NCI-H226 (cell line): ENCODE results near the gene FAM20A.

ENCODE experiments used
- DNase-seq: peaks from one replicate; pipeline ENCODE4 v3.0.0-alpha.2; 2015

The FAM20A gene

DNA sequence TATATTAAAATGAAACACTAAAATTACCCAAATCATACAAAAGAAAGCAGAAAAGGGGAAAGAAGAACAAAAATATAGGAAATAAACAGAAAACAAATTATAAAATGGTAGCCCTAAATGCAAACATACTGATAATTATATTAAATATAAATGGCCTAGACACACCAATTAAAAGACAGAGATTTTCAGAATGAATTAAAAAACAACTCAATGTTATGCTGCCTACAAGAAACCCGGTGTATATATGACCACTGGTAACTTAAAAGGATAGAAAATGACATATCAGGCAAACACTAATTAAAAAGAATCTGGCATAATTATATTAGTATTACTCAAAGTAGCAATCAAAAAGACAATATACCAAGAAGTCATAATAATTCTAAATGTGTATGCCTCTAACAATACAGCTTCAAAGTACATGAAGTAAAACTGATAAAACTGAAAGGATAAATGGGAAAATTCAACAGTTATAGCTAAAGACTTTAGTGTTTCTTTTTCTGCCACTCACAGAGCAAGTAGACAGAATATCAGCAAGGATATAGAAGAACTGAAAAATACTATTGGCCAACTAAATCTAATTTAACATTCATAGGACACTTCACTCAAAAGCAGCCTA, 7.5 kb upstream of the FAM20A start:
- no peak for DNase-seq

DNA sequence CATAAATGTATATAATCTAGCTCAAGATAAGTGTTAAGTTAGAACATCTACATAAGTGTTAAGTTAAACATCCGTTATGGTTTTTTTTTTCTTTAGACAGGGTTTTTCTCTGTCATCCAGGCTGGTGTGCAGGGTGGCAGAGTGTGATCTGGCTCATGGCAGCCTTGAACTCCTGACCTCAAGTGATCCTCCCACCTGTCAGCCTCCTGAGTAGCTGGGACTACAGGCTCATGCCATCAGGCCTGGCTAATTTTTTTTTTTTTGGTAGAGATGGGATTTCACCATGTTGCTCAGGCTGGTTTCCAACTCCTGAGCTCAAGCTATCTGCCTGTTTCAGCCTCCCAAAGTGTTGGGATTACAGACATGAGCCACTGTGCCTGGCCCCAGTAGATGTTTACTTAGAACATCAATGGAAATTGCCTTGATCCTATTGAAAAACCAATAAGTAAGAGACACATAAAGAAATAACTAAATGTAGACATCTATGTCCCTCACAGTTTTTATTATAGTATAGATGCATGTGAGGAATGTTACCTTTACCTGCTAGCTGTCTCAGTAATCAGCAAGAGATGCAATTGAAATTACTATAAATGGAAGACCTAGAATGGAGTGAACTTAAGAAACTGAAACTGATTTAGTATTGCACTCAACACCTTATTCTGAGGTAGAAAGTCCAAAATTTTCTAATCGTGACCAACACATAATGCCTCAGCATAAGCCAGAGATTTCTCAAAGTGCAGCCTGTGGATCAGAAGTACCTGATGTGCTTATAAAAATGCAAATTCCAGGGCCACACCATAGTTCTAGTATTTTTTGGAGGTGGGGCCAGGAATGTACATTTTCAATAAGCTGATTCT, 5.5 kb upstream of the FAM20A start:
- no peak for DNase-seq

DNA sequence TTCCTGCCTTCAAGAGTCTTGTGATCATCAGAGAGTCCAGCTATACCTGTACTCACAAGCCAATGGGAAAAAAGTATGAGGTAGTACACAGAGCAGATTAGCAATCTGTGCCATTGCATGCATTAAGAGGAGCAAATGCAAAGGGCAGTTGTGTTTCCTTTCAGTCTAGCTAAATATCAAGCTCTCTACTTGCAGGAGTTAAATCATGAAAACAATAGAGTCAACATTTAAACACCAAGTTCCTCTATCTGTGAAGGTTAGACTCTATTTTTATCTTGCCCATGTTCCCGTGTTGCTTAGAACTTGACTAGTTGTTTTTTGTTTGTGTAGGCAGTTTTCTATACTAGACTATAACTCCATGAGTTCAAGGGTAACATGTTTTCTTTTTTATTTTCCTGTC, 4.7 kb upstream of the FAM20A start:
- DNase-seq, result no peak

DNA sequence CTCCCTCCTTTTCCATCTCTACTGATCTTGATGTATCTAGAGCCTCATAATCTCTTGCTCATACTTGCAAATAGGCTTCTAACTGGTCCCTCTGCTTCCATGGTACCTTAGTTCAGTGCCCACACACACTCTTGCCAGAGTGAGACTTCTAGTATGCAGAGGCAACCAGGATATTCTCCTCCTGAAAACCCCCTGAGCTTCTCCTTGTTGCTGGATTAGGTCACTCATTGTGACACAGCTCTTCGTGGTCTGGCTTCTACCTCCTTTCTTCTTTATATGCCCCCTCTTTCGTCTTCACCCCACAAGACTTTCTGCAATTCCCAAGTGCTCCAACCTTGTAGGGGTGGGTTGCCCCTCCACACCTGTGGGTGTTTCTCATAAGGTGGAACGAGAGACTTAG, 2.5 kb upstream of the FAM20A start:
- no peak for DNase-seq

DNA sequence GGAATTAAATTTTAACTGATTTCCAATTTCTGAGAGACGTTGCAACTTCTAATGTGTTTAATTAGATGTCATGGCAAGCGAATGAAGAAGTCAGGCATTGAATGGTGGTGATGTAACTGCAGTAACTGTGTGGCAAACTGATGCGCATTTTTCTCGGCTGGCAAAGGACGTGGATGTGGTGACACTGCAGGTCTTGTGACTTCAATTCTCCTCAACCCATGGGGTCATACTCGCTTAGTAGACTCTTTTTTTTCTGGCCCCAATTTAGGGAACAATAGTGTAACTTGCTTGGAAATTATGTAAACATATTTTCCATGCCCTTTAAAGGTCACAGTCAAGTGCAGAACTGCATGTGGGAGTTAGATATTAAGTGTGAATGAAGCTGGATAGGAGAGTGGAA, 1.9 kb upstream of the FAM20A start:
- no peak for DNase-seq

DNA sequence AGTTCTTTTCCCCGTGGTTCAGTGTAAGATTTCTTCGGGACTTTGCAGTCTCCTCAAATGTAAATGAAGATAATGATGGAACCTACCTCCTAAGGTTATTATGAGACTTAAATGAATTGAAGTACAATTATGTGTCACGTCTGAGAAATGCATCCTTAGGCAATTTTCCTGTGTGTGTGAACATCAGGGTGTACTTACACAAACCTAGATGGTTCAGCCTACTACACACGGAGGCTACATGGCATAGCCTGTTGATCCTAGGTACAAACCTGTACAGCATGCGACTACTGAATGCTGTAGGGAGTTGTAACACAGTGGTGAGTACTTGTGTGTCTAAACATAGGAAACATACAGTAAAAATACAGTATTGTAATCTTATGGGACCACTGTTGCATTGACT, 1.1 kb upstream of the FAM20A start:
- DNase-seq, result no peak

DNA sequence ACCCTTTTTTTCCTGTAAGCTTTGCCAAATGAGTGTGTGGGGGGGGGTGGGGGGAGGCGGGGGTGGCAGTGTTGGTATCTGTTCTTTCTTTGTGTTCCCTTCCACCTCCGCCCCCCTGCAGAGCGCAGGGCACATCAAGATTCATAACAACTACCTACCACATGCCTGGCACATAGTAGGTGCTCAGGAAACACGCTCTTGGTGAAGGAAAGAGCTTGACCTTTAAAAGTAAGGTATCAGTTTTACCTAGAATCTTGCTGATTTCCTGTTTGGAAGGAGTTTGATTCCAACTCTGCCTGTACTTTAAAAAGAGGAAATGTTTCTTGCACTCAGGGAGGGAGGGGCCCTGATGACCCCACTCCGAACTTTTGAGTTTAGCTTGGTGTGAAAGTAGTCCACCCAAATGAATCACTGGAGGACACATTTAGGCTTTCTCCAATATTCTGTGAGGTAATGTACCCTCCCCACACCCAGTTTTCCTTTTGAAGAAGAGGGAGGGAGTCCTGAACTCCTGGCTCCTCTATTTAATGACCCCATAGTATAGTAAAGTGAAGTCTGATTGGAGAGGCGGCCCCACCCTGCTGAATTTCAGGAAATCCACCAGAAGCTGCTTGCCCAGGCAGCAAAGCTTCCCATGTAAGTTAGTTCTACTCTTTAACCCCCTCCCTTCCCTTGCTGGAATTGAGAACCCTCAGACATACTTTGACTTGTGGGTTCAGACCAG, 560 bp upstream of the FAM20A start:
- no peak for DNase-seq

DNA sequence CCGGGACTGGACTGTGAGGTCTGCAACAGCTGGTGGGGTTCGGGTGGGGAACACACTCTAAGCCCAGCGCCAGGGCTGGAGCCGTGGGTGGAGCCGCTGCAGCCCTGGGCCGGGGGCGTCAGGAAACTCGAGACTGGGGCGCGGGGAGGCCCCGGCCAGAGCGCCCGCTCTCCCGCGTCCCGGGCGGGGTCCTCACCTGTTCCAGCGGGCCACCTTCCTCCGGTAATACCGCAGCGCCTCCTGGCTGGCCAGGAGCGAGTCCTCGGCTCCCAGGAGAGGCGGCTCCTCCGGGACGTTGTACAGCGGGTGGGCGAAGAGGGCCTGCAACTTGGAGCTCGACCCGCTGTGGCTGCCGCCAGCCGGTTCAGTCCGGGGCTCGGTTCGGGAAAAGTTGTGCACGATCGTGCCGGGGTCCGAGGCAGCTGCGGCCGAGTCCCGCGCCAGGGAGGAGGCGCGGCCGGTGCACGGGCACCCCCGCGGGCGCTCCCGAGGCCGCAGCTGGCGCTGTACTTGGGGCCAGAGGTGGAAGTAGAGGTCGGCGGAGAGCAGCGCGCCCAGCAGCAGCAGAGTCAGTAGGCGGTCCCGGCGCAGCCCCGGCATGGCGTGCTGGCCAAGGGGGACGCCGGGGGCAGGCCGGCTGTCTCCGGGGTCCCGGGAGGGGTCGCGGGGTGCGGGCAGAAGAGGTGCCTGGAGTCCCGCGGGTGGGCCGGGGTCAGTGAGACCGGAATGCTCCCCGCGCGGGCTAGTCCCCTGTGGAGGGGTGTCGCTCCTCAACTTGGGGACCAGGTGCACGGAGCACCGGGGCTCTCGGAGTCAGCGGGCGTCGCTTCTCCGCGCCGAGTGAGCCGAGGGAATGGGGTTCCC, 868 bp downstream of the FAM20A start:
- DNase-seq, result peak; percentile 6

DNA sequence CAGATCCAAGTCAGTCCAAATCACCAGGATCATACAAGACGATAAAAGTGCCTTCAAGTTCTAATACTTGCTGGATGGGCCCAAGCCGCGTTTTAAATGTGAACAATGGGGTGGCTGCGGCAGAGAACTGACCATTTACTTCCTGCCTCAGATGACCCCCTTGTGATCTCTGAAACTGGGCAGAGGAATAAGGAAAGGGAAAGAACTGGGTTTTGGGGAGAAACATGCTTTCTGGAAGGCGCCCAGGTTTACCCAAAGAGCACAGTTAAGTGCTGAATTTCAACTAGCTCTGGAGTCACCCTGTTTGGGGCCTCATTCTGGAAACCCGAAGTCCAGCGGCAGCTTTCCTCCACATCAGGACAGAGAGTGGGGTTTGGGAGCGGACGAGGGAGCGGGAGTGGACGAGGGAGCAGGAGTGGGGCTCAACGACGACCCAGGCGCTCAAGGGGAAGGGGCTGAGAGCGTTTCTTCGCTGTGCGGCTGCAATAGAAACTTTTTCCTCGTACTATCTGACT, 1.6 kb downstream of the FAM20A start:
- no peak for DNase-seq

DNA sequence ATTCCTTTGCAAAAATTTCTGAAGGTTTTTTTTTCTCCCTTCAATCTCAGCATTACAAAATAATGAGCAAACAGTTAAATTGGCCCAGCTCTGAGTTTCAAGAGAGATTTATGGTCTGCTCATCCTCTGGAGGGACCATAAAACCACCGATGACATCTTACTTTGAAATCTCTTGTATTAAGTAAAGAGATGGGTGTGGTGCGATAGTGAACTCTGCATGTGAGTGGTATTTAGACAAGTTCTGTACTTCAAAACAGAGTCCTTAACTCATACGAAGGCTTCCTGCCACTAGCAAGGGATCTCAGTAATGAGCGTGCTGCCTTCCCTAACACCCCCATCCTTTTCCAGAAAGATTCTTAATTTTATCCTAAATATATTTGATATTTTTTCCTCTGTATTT, 2.1 kb downstream of the FAM20A start:
- DNase-seq, result no peak

DNA sequence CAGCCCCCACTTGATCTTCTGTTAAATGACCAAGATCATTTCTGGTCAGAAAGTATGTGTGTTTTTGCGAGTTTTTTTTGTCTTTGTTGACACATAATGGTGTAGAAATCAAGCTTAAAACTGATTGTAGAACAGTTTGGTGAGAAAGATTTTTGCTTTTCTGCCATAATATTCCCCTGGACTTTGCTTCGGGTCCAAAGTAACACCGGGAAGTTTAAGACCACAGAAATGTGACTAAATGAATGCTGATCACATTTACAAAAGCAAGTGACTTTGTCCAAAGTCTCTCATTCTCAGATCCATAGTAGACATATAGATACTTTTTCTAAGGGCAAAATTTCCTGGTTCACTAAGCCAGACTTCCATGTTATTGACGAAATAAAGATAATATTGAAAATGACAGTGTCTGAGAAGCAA, 2.6 kb downstream of the FAM20A start:
- DNase-seq, result no peak

DNA sequence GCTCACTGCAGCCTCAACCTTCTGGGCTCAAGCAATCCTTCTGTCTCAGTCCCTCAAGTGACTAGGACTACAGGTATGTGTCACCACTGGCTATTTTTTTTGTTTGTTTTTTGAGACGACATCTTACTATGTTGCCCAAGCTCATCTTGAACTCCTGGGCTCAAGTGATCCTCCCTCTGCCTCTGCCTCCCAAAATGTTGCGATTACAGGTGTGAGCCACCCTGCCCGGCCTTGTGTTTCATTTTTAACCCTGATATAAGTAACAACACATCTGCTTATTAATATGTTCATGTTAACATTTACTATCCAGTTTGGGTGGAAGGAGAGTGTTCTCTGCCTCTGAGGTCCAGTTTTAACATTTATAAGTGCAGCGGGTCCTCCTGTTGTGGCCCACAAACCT, 3.1 kb downstream of the FAM20A start:
- no peak for DNase-seq

DNA sequence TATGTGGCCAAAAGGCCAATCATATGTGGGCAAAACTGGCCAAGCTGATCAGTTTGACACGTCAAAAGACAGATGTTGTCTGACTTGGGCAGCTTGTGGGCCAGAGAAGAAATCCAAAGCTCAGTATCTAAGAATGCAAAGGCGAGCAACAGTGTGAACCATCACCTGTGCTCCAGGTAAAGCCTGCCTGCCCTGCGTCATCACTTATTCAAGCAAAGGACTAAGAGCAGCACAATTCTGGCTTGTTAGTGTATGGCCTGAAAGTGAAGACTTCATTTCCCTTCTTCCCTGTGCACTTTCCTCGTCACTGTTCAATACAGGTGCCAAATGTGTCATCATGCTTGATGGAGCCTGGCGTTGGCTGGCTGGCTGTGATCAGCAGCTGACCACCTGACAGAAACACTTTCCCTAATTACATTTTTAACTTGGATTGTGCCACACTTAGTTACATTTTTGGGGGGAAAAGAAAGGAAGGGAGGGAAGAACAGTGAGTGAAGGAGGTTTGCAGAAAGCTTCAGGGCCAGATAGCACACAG, 4.7 kb downstream of the FAM20A start:
- no peak for DNase-seq

DNA sequence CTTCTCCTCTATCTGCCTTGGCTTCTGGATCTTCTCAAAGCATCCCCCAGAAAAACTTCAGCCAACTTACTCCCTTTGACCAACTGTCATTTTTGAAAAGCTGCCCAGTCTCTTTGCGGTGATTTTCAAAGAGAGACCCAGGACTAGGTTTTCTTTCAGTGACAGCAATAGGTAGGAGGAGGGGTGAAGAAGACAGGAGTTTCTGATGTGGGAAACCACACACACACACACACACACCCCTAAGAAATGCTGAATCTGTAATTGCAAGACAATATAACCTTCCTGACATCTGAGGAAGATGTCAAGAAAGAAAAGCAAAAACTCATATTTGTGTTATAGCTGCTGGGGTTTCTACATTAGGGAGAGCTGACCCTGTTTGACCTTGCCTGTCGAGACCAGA, 5.2 kb downstream of the FAM20A start:
- no peak for DNase-seq

DNA sequence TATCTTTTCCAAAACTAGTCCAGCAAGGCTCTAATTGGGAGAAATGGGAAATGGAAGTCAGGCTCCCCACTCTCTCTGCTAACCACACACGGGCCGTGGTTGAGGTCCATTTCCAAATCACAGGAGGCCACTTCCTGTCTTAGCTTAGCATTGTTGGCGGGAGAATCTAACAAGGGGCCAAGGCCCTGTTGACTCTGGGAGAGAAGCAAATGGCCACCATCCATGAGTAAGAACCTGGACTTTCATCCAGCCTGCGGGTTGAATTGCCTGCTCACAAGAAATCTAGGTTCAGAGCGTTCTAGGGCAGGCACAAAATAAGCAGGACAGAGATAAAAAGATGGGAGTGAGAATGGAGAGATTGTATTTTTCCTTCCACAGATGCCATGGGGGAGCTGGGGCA, 5.7 kb downstream of the FAM20A start:
- DNase-seq, result no peak

DNA sequence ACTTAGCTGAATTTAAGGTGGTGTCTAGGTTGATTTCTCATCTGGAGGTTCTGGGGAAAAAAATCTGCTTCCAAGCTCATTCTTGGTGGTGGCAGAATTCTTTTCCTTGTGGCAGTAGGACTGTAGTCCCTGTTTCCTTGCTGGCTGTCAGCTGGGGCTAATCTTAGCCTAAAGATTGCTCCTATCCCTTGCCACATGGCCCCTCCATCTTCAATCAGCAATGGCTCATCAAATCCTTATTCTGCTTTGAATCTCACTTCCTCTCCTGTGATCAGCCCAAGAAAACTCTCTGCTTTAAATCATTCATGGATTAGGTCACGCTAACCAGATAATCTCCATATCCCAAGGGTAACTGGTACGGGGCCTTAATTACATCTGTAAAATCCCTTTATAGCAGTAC, 6.6 kb downstream of the FAM20A start:
- DNase-seq, result no peak

DNA sequence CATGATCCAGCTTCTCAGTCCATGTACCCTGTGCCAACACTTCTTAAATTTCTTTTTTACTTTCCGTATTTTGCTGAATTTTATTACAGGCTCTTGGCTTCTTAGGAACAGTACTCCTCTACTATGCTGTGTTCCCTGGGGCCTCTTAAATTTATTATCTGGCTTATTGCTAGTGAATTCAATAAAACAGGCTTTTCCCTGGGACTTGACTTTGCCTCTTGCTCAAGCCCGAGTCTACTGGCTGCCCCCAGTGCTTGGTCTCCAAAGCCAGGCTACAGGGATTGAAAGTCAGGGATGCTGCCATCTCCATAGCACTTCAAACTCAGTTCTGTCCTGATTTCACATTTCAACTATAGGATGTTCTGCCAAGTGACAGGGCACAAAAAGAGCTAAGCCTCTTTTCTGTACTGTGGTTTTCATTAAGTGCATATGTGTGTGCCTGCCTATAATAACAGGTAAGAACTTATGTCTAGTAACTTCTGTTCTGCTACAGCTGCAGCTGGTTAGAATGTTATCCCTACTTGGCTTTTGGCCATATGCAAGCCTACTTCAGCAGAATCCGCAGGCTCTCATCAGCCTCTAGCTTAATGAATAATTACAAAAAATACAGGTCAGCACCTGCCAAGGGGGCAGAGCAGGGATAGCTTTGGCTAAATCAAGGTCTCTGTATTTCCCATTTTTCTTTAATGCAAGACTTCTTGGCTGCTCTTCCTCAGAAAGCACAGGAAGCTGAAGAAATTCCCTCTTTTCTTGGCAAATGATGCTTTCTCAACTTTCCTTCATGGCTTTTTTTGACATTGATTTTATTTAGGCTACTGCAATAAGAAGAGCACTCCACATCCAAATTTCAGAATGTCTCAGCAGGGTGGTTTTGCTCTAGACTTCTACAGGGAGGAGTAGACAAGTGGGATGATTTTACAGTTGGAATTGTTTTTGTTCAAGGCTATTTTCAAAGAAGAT, 8.2 kb downstream of the FAM20A start:
- no peak for DNase-seq

DNA sequence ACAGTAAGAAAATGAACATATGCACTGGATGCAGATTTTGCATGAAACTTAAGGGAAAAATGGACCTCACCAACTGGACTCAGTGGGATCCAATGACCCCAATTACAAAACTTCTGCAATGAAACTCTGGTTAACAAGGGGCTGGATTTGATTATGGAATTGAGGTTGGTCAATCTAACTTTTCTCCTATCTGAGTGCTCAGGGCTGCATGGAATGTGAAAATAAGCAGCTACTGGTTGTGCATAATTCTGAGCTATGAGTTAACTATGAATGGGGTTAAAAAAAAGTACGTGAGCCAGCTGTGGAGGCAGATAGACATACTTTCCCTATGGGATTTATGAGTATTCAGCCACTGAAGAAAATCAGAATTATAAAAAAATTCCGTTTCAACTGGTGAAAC, 9.2 kb downstream of the FAM20A start:
- no peak for DNase-seq

DNA sequence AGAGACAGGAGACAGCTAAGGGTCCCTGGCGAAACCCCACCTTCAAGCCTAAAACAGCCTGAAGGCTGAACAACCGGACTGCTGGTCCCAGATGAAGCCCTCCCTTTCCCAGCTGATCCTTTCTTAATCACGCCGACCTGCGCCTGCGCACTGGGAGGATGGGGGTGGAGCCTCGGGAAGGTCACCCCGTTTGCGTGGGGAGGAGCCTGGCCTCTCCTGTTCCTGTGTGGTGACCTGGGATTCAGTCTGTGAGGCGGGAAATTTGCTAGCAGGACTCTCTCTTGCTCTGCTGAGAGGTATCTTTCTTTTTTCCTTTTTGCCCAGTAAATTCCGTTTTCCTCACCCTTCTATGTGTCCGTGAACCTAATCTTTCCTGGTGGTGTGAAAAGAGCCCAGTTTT, 9.6 kb downstream of the FAM20A start:
- DNase-seq, result no peak

DNA sequence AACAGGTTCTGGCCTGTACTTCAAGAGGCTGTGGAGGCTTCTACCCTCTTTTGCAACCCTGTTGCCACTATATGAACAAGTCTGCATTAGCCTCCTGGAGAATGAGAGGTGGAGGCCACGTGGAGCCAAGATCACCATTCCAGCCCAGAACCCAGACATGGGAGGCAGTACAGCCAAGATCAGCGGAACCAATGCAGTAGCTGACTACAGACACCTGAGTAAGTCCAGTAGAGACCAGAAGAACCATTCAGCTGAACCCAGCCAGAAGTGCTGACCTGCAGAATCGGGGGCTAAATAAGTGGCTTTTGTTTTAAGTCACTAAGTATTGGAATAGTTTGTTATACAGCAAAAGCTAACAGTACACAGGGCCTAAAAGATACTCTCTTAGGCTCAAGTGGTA, 12.1 kb downstream of the FAM20A start:
- no peak for DNase-seq

DNA sequence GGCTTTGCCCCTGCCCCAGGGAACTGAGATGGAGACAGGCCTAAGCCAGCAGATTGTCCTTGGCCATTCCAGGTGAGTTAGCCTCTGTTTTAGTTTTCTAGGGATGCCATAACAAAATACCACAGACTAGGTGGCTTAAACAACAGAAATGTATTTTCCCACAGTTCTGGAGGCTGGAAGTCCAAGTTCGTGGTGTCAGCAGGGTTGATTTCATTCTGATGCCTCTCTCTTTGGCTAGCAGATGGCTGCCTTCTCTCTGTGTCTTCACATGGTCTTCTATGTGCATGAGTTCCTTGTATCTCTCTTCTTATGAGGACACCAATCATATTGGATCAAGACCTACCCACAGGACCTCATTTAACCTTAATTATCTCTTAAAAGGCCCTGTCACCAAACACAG, 12.8 kb downstream of the FAM20A start:
- no peak for DNase-seq
